ENCODE data around the gene SELE. TPM values are rescaled to one million over a fixed set of nuclear protein-coding genes. Genes with fewer than 3 reads are reported as not detected.

Gene SELE
- total and polyA plus RNA-seq, 2 donors from 2014 or later: 0.92 to 4.5 TPM

DNA sequence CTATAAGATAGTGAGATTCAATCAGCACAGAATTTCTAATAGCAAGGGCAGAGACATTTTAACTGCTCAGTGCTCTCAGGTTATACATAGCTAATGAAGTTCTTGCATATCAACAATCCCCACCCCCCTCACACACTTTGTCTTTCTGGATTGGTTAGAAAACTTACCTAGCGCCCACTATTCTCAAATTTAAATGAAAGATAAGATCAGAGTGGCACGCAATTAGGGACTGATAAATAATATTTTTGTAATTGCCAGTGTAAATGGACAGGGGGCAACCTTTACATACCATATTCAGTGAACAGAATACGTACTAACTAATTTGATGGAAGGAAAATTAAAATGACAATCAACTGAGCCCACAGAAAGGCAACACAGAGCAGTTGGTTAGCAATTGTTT lies 34.2 kb downstream of the SELE start:
- TF ChIP-seq, protein P1, sequence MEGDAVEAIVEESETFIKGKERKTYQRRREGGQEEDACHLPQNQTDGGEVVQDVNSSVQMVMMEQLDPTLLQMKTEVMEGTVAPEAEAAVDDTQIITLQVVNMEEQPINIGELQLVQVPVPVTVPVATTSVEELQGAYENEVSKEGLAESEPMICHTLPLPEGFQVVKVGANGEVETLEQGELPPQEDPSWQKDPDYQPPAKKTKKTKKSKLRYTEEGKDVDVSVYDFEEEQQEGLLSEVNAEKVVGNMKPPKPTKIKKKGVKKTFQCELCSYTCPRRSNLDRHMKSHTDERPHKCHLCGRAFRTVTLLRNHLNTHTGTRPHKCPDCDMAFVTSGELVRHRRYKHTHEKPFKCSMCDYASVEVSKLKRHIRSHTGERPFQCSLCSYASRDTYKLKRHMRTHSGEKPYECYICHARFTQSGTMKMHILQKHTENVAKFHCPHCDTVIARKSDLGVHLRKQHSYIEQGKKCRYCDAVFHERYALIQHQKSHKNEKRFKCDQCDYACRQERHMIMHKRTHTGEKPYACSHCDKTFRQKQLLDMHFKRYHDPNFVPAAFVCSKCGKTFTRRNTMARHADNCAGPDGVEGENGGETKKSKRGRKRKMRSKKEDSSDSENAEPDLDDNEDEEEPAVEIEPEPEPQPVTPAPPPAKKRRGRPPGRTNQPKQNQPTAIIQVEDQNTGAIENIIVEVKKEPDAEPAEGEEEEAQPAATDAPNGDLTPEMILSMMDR (IDR thresholded peaks at IDR 0.05; ENCODE audit: borderline replicate concordance, extremely low read depth, insufficient read depth): no peak
- no peak for DNase-seq
- Histone ChIP-seq H3K9ac (ENCODE audit: low read length in 3 of 3) (no peak overlapping the region), H3K4me1 (ENCODE audit: control insufficient read depth in 2 of 3, insufficient read depth in 2 of 3, low read depth in 1 of 3, low read length in 3 of 3) (no peaks in the 10 kb centered on the region), H3K9me3 (ENCODE audit: control insufficient read depth in 2 of 3, insufficient read depth in 1 of 3, low read length in 3 of 3) (no peaks in the 10 kb centered on the region), H3K36me3 (ENCODE audit: control insufficient read depth in 2 of 3, insufficient read depth in 3 of 3, low read length in 3 of 3) (no peaks in the 10 kb centered on the region), H3K4me3 (ENCODE audit: low read length in 3 of 3) (no peak overlapping the region), H3K27ac (ENCODE audit: low read depth in 2 of 2, low read length in 2 of 2) (no peak overlapping the region), H3K27me3 (ENCODE audit: control insufficient read depth, insufficient read depth, low read length) (no peaks in the 10 kb centered on the region)
- FAIRE-seq: no peak
- intact Hi-C loops (cut with DNase I): loop anchor here (10.0 kb wide), 1 partner anchor 95 kb away; no protein-coding TSS in a partner anchor

DNA sequence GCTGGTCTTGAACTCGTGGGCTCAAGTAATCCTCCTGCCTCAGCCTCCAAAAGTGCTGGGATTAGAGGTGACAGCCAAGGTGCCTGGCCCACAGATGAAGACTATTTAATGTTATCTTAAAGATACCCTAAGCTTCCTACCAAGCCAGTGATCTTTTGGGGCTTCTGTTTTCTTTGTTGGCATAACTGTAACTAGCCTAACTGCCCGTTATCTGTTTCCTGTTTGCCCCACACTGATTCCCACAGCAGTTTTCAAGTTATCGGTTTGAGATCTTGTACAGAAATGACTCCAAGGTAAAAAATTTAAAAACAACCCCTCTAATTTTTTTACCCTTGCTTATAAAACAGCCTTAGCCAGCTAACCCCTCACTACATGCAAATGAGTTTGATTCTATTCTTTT lies 34.9 kb downstream of the SELE start:
- Histone ChIP-seq H3K9me3 (ENCODE audit: control insufficient read depth in 2 of 3, insufficient read depth in 1 of 3, low read length in 3 of 3) (no peaks in the 10 kb centered on the region), H3K36me3 (ENCODE audit: control insufficient read depth in 2 of 3, insufficient read depth in 3 of 3, low read length in 3 of 3) (no peaks in the 10 kb centered on the region), H3K4me1 (ENCODE audit: control insufficient read depth in 2 of 3, insufficient read depth in 2 of 3, low read depth in 1 of 3, low read length in 3 of 3) (no peaks in the 10 kb centered on the region), H3K9ac (ENCODE audit: low read length in 3 of 3) (no peak overlapping the region), H3K27ac (ENCODE audit: low read depth in 2 of 2, low read length in 2 of 2) (no peak overlapping the region), H3K4me3 (ENCODE audit: low read length in 3 of 3) (no peak overlapping the region), H3K27me3 (ENCODE audit: control insufficient read depth, insufficient read depth, low read length) (no peaks in the 10 kb centered on the region)
- FAIRE-seq (no peak), DNase-seq (no peak)
- intact Hi-C loops (cut with DNase I): loop anchor here (10.0 kb wide), 1 partner anchor 94 kb away; no protein-coding TSS in a partner anchor
- TF ChIP-seq, protein P1 (IDR thresholded peaks at IDR 0.05; ENCODE audit: borderline replicate concordance, extremely low read depth, insufficient read depth): no peak

DNA sequence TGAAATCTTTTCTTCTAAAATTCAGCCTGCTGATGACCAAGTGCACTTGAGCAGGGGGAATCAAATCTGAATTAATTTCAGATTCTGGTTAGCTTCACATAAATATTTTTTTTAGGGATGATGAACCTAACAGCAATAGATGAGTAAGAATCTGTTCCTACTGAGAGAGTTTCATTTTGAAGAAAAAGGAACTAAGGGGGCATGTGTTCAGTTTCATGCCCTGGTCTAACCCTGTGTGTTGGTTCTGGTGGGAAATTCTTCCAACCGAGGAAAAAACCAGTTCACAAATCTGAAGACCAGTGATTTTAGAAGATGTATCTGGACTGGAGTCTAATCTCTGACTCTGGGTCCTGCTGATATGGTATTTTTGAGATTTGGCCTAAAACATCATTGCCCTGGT lies 36.1 kb downstream of the SELE start:
- TF ChIP-seq, protein P1 (IDR thresholded peaks at IDR 0.05; ENCODE audit: borderline replicate concordance, extremely low read depth, insufficient read depth): no peak
- Histone ChIP-seq H3K27me3 (ENCODE audit: control insufficient read depth, insufficient read depth, low read length) (no peaks in the 10 kb centered on the region), H3K4me3 (ENCODE audit: low read length in 3 of 3) (no peak overlapping the region), H3K4me1 (ENCODE audit: control insufficient read depth in 2 of 3, insufficient read depth in 2 of 3, low read depth in 1 of 3, low read length in 3 of 3) (no peaks in the 10 kb centered on the region), H3K9ac (ENCODE audit: low read length in 3 of 3) (no peak overlapping the region), H3K36me3 (ENCODE audit: control insufficient read depth in 2 of 3, insufficient read depth in 3 of 3, low read length in 3 of 3) (no peaks in the 10 kb centered on the region), H3K27ac (ENCODE audit: low read depth in 2 of 2, low read length in 2 of 2) (no peak overlapping the region), H3K9me3 (ENCODE audit: control insufficient read depth in 2 of 3, insufficient read depth in 1 of 3, low read length in 3 of 3) (no peaks in the 10 kb centered on the region)
- FAIRE-seq (no peak), DNase-seq (no peak)
- intact Hi-C loops (cut with DNase I): loop anchor here (10.0 kb wide), 1 partner anchor 93 kb away; no protein-coding TSS in a partner anchor

All from kidney (tissue), 14 donors.